GM21786 (cell line): Measurements from ENCODE around the gene EDN2.

Source experiments
- ATAC-seq: cut with Tn5 transposase; IDR thresholded peaks from one replicate; pipeline ENCODE4 v1.9.1; 2021; ENCODE audit not compliant: unreplicated experiment

Gene EDN2

DNA sequence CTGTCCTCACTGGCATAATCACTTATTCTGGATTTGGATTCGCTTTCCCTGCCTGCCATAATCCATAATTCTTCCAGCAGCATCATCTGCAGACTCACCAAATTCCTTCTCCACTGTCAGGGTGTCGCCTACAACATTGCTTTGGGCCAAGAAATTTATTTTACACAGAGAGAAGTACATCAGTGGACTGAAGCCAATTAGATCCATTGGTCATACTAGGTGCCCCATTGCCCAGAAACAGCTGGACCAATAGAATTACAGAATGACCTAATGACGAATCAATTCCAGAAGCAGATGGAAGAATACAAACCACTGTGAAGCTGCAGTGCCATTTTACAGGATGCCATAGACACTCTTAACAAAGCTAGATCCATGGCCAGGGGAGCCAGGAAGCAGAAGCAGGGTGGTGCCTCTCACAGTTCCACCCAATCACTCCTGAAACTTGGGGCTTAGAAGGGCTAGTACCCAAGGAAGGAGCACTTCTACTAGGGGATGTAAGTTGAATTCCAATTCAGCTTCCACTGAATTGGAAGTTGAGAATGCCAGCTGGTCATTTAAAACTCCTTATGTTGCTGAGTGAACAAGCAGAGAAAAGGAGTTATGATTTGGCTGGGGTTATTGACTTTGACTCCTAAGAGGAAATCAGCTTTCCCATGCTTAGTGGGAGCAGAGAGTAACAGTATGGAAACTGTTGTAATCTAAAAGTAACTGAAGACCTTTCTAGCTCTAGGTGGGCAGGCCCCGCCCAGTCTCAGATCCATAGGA, 44.0 kb downstream of the EDN2 start:
- ATAC-seq, result no peak

DNA sequence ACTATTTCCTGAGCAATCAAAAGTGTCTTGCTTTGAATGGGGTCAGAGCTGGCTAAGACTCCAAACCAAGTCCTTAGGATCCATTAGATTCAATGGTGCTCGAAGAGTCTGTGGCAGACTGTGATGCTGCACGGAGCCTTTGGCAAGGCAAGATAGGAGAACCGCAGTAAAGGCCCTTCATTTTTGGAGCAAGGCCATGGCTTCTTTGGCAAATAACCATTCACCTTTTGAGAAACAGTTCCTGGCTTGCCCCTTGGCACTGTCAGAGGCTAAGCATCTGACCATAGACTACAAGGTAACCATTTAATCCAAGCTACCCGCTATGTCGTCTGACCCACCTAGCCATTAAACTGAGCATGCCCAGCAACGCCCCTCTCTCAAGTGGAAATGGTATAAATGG, 45.2 kb downstream of the EDN2 start:
- ATAC-seq, result no peak

DNA sequence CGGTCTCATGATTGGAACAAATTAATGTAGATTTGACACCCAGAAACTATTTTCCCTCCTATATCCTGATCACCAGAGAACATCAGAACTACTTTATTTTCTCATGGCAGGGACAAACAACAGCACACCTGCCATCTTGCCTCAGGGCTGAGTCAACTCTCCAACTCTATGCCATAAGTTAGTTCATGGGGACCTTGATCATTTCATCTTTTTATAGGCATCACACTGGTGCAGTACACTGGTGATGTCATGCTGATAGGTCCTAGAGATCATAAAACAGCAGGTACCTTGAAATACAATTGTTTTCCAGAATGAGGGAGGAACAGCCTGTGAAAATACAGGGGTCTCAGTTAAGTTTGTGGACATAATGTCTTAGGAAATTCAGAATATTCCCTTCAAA, 45.8 kb downstream of the EDN2 start:
- ATAC-seq, result no peak

- ATAC-seq, result no peak
These were observed 47.5 kb downstream of the EDN2 start for GRCh38 chr1:41437011-41437355.

- no peak for ATAC-seq
These were observed 48.0 kb downstream of the EDN2 start for GRCh38 chr1:41436281-41437010.

GRCh38 chr1:41435570-41436178, 48.8 kb downstream of the EDN2 start:
- ATAC-seq, result no peak

DNA sequence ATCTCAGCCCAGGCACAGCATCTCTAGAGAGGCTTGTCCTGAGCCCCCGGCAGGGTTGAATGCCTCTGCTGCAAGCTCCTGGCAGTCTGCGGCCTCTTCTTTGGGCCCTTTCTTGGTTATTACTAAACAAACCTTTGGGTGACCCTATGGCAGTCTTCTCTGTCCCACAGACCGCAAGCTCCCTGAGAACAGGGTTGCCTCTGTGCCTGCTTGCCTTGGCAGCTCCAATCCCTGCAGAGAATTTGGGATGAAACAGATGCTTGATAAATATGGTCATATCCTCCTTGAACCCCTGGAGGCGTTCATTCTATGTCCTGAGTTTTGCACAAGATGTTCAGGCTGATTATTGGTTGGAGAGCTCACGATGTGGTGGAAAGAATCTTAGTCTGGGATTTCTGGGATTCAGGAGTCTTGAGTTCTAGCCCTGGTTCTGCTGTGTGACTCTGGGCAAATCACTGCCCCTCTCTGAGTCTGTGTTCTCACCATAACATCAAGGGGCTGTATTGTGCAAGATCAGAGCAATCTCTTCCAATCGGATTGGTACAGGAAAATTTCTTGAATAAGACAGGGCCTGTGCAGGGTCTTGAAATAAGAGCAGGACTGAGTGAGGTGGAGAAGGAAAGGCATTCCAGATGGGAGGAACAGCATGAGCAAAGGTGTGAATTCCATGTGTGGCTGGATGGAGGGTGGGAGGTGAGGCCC, 49.6 kb downstream of the EDN2 start:
- no peak for ATAC-seq

DNA sequence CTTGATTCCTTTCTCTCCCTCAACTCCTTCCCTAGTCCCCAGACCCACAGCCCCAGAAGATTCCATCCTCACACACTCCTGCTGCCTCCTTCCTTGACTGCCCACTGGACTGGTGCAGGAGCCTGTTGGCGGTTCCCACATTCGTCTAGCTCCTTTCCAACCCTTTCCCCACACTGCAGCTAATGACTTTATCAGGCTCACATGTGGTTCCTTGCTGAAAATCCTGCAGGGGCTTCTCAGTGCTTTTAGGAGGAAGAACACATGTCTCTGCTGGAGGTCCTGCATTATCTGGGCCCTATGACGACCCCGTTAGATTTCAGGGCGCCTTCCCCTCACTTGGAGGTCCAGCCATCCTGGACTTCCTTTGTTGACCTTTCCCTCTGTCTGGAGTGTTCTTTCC, 50.2 kb downstream of the EDN2 start:
- ATAC-seq, result no peak

GRCh38 chr1:41433501-41433900, 51.0 kb downstream of the EDN2 start:
- no peak for ATAC-seq

GRCh38 chr1:41432481-41433280, 51.8 kb downstream of the EDN2 start:
- no peak for ATAC-seq

GRCh38 chr1:41431490-41432350, 52.8 kb downstream of the EDN2 start:
- no peak for ATAC-seq

GRCh38 chr1:41430582-41430981, 53.9 kb downstream of the EDN2 start:
- ATAC-seq, result no peak

- no peak for ATAC-seq
These were observed 54.4 kb downstream of the EDN2 start for GRCh38 chr1:41430069-41430468.

DNA sequence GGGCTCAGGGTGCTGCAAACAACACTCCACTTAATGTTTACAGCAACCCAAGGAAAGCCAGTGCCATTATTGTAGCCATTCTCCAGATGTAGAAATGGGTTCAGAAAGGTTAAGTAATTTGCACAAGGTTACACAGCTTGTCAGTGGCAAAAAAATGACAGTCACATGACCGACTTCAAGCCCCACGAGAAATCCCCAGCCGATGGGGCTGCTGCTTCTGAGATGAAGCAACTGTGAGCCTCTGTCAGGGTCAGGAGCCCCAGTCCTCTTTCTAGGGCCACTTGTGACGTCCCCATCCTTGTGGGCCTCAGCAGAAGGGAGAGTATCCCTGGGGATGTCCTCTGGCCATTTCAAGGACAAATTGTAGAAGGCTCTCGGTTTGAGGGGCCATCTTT, 54.8 kb downstream of the EDN2 start:
- no peak for ATAC-seq
